ENCODE results near the gene MUC3A. TPM values are rescaled to one million over a fixed set of nuclear protein-coding genes. Genes with fewer than 3 reads are reported as not detected.
A peak's percentile ranks its signal among the peaks of the same experiment; 100 is the strongest.

Gene MUC3A
- total RNA-seq, 2 experiments from 2014 or later: not detected

GRCh38 chr7:100951888-100952560 lies 2.7 kb downstream of the MUC3A start:
- H3K36me3 Mint-ChIP-seq: no peaks in the 10 kb centered on the region
- no peaks in the 10 kb centered on the region for H3K9me3 Mint-ChIP-seq (ENCODE audit: low read depth)
- no peak for DNase-seq
- no peak overlapping the region for H3K27ac Mint-ChIP-seq
- H3K4me1 Mint-ChIP-seq: no peaks in the 10 kb centered on the region
- no peak overlapping the region for H3K4me3 Mint-ChIP-seq
- CTCF ChIA-PET: interaction anchor here (0.6 kb wide), 1 partner anchor 14 kb away, joined by 5 read pairs; no protein-coding TSS in a partner anchor
- peak; percentile 15 for ATAC-seq
- peaks cover 12% of the 10 kb centered on the region for H3K27me3 Mint-ChIP-seq

- H3K9me3 Mint-ChIP-seq (ENCODE audit: low read depth): no peaks in the 10 kb centered on the region
- H3K36me3 Mint-ChIP-seq: no peaks in the 10 kb centered on the region
- DNase-seq (no peak), ATAC-seq (no peak)
- H3K4me1 Mint-ChIP-seq: no peaks in the 10 kb centered on the region
- CTCF ChIA-PET: interaction anchor here (0.6 kb wide), 1 partner anchor 15 kb away, joined by 5 read pairs; no protein-coding TSS in a partner anchor
- H3K27ac Mint-ChIP-seq: no peak overlapping the region
- H3K27me3 Mint-ChIP-seq: peaks cover 12% of the 10 kb centered on the region
- no peak overlapping the region for H3K4me3 Mint-ChIP-seq
These were observed 3.3 kb downstream of the MUC3A start for GRCh38 chr7:100952641-100953040.

- Mint-ChIP-seq H3K4me3 (no peak overlapping the region), H3K4me1 (no peaks in the 10 kb centered on the region), H3K36me3 (no peaks in the 10 kb centered on the region), H3K27me3 (peaks cover under 1% of the 10 kb centered on the region), H3K27ac (no peak overlapping the region), H3K9me3 (ENCODE audit: low read depth) (no peaks in the 10 kb centered on the region)
- no peak for ATAC-seq
- no peak for DNase-seq
- CTCF ChIA-PET: interaction anchor here (0.6 to 1.8 kb wide), 4 partner anchors 16 to 933 kb away, joined by 3 to 8 read pairs (median 4); no protein-coding TSS in a partner anchor
These were observed 8.6 kb downstream of the MUC3A start for GRCh38 chr7:100957832-100958421.

DNA sequence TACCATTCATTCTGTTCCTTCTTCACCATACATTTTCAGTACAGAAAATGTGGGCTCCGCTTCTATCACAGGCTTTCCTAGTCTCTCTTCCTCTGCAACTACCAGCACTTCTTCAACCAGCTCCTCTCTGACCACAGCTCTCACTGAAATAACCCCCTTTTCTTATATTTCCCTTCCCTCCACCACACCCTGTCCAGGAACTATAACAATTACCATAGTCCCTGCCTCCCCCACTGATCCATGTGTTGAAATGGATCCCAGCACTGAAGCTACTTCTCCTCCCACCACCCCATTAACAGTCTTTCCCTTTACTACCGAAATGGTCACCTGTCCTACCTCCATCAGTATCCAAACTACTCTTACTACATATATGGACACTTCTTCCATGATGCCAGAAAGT lies 10.6 kb downstream of the MUC3A start:
- Mint-ChIP-seq H3K36me3 (no peaks in the 10 kb centered on the region), H3K4me1 (no peaks in the 10 kb centered on the region), H3K27me3 (peaks cover 2% of the 10 kb centered on the region), H3K4me3 (no peak overlapping the region), H3K9me3 (ENCODE audit: low read depth) (no peaks in the 10 kb centered on the region), H3K27ac (no peak overlapping the region)
- DNase-seq: no peak
- CTCF ChIA-PET: no interaction called here
- ATAC-seq: no peak

- Mint-ChIP-seq H3K36me3 (no peaks in the 10 kb centered on the region), H3K4me3 (no peak overlapping the region), H3K4me1 (peaks cover 9% of the 10 kb centered on the region), H3K9me3 (ENCODE audit: low read depth) (no peaks in the 10 kb centered on the region), H3K27me3 (peaks cover 23% of the 10 kb centered on the region), H3K27ac (no peak overlapping the region)
- CTCF ChIA-PET: no interaction called here
- no peak for ATAC-seq
- DNase-seq: no peak
These were observed 13.2 kb downstream of the MUC3A start for GRCh38 chr7:100962537-100962936.

- H3K36me3 Mint-ChIP-seq: no peaks in the 10 kb centered on the region
- peaks cover 26% of the 10 kb centered on the region for H3K27me3 Mint-ChIP-seq
- no peak for ATAC-seq
- no peak for DNase-seq
- peaks cover 9% of the 10 kb centered on the region for H3K4me1 Mint-ChIP-seq
- H3K9me3 Mint-ChIP-seq (ENCODE audit: low read depth): no peaks in the 10 kb centered on the region
- CTCF ChIA-PET: no interaction called here
- no peak overlapping the region for H3K4me3 Mint-ChIP-seq
- no peak overlapping the region for H3K27ac Mint-ChIP-seq
These were observed 14.1 kb downstream of the MUC3A start for GRCh38 chr7:100963386-100963785.

GRCh38 chr7:100963874-100964273 lies 14.5 kb downstream of the MUC3A start:
- H3K4me1 Mint-ChIP-seq: peaks cover 9% of the 10 kb centered on the region
- no peak overlapping the region for H3K4me3 Mint-ChIP-seq
- DNase-seq: no peak
- peaks cover 26% of the 10 kb centered on the region for H3K27me3 Mint-ChIP-seq
- H3K36me3 Mint-ChIP-seq: no peaks in the 10 kb centered on the region
- H3K27ac Mint-ChIP-seq: no peak overlapping the region
- ATAC-seq: no peak
- CTCF ChIA-PET: no interaction called here
- H3K9me3 Mint-ChIP-seq (ENCODE audit: low read depth): no peaks in the 10 kb centered on the region

- Mint-ChIP-seq H3K4me3 (no peak overlapping the region), H3K27ac (no peak overlapping the region)
- CTCF ChIA-PET: no interaction called here
These were observed 15.3 kb downstream of the MUC3A start for GRCh38 chr7:100964630-100965029.

GRCh38 chr7:100965045-100965722 lies 15.8 kb downstream of the MUC3A start:
- CTCF ChIA-PET: interaction anchor here (1.3 kb wide), 1 partner anchor 79 kb away, joined by 3 read pairs; no protein-coding TSS in a partner anchor
- Mint-ChIP-seq H3K36me3 (no peaks in the 10 kb centered on the region), H3K9me3 (ENCODE audit: low read depth) (no peaks in the 10 kb centered on the region), H3K27ac (no peak overlapping the region), H3K4me3 (no peak overlapping the region), H3K4me1 (peaks cover 9% of the 10 kb centered on the region), H3K27me3 (peaks cover 26% of the 10 kb centered on the region)
- no peak for ATAC-seq
- no peak for DNase-seq

More at GRCh38 chr7:100964630-100965029, 15.3 kb downstream of the MUC3A start:
- DNase-seq (no peak), ATAC-seq (no peak)
- Mint-ChIP-seq H3K4me1 (peaks cover 9% of the 10 kb centered on the region), H3K27me3 (peaks cover 26% of the 10 kb centered on the region), H3K36me3 (no peaks in the 10 kb centered on the region), H3K9me3 (ENCODE audit: low read depth) (no peaks in the 10 kb centered on the region)

- H3K36me3 Mint-ChIP-seq: no peaks in the 10 kb centered on the region
- CTCF ChIA-PET: interaction anchor here (1.0 to 1.3 kb wide), 3 partner anchors 79 to 164 kb away, joined by 3 read pairs; no protein-coding TSS in a partner anchor
- peak; percentile 81 for DNase-seq
- H3K4me1 Mint-ChIP-seq: peaks cover 9% of the 10 kb centered on the region
- H3K27me3 Mint-ChIP-seq: peaks cover 26% of the 10 kb centered on the region
- H3K27ac Mint-ChIP-seq: no peak overlapping the region
- H3K4me3 Mint-ChIP-seq: peak overlapping the region; percentile 34
- peak; percentile 87 for ATAC-seq
- H3K9me3 Mint-ChIP-seq (ENCODE audit: low read depth): no peaks in the 10 kb centered on the region
These were observed 16.6 kb downstream of the MUC3A start for GRCh38 chr7:100965723-100966541.

DNA sequence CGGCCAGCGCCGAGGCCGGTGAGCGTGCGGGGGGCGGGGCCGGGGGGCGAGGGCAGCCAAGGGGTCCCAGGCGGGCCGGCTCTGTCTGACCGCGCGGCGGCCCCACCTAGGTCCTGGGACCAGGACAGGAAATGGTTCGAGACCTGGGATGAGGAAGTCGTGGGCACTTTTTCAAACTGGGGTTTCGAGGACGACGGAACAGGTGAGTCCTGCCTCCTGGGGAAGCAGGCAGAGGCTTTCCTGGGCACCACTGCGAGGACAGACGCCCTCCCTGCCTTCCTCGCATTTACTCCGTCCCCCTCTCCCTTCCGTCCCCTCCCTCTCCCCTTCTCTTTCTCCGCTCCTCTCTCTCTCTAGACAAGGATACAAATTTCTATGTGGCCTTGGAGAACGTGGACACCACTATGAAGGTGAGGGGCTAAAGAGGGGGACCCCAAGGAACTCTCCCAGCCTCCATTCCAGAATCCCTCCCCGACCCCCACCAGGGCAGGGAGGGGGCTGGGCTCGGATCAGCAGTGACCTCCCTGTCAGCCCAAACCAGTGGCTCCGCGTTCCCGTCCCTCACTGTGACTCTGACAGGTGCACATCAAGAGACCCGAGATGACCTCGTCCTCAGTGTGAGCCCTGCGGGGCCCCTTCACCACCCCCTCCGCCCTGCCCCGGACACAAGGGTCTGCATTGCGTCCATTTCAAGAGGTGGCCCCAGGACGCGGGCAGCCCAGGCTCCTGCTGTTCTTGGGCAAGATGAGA lies 17.4 kb downstream of the MUC3A start:
- peaks cover 26% of the 10 kb centered on the region for H3K27me3 Mint-ChIP-seq
- H3K36me3 Mint-ChIP-seq: no peaks in the 10 kb centered on the region
- no peak overlapping the region for H3K27ac Mint-ChIP-seq
- no peak for DNase-seq
- H3K4me3 Mint-ChIP-seq: no peak overlapping the region
- no peak for ATAC-seq
- peaks cover 9% of the 10 kb centered on the region for H3K4me1 Mint-ChIP-seq
- CTCF ChIA-PET: interaction anchor here (1.0 to 1.8 kb wide), 4 partner anchors 80 to 165 kb away, joined by 3 to 6 read pairs (median 3); no protein-coding TSS in a partner anchor
- H3K9me3 Mint-ChIP-seq (ENCODE audit: low read depth): no peaks in the 10 kb centered on the region

- Mint-ChIP-seq H3K9me3 (ENCODE audit: low read depth) (no peaks in the 10 kb centered on the region), H3K4me3 (no peak overlapping the region), H3K27me3 (peaks cover 26% of the 10 kb centered on the region), H3K36me3 (no peaks in the 10 kb centered on the region), H3K27ac (no peak overlapping the region), H3K4me1 (peaks cover 9% of the 10 kb centered on the region)
- no peak for DNase-seq
- CTCF ChIA-PET: interaction anchor here (1.8 kb wide), 1 partner anchor 91 kb away, joined by 6 read pairs; no protein-coding TSS in a partner anchor
- ATAC-seq: no peak
These were observed 18.0 kb downstream of the MUC3A start for GRCh38 chr7:100967292-100967863.

All from activated CD8-positive, alpha-beta memory T cell treated with anti-CD3 and anti-CD28 coated beads, Interleukin-2, amount 10 ng/mL, durations not matched to agents 7 days and 5 days (primary cell).